ENCODE results near the gene MMP25. TPM values are rescaled to one million over a fixed set of nuclear protein-coding genes. Genes with fewer than 3 reads are reported as not detected.

Gene MMP25
- polyA plus RNA-seq, 1 of the 3 experiments (the other 2 are of a cell fraction) = 0.03 TPM

DNA sequence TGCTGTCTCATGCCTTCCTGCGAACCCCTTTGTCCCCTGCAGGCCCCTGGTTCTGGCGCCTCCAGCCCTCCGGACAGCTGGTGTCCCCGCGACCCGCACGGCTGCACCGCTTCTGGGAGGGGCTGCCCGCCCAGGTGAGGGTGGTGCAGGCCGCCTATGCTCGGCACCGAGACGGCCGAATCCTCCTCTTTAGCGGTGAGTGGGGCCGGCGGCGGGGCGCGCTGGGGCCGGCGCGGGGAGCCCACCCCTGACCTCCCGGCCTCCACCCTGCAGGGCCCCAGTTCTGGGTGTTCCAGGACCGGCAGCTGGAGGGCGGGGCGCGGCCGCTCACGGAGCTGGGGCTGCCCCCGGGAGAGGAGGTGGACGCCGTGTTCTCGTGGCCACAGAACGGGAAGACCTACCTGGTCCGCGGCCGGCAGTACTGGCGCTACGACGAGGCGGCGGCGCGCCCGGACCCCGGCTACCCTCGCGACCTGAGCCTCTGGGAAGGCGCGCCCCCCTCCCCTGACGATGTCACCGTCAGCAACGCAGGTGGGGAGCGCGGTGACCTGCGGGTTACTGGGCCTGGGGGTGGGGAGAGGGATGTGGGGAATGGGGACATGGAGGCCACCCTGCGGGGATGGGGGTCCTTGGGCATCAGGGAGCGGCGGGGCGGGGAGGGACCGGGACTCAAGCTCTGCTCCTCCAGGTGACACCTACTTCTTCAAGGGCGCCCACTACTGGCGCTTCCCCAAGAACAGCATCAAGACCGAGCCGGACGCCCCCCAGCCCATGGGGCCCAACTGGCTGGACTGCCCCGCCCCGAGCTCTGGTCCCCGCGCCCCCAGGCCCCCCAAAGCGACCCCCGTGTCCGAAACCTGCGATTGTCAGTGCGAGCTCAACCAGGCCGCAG lies 12.0 kb downstream of the MMP25 start:
- Histone ChIP-seq H3K4me2 (peak overlapping the region; percentile 99), H3K9ac (peak overlapping the region; percentile 84), H3K36me3 (replicated peaks in 1 of 2; ENCODE audit: control insufficient read depth in 1 of 2, insufficient read depth in 2 of 2, low read length in 1 of 2) (no peaks in the 10 kb centered on the region), H3K4me1 (ENCODE audit: control insufficient read depth in 1 of 2, insufficient read depth in 2 of 2, low read depth in 1 of 2, low read length in 1 of 2) (peaks cover 0 to 12% of the 10 kb centered on the region in 2 experiments; a peak in 1 of 4 replicates), H2AFZ (ENCODE audit: low read depth) (peak overlapping the region; percentile 85), H3K4me3 (ENCODE audit: low read depth in 2 of 2, low read length in 1 of 2) (peak overlapping the region; percentile 70 to 87), H3K79me2 (ENCODE audit: insufficient read depth) (no peaks in the 10 kb centered on the region), H4K20me1 (ENCODE audit: insufficient read depth) (no peaks in the 10 kb centered on the region), H3F3A (replicated peaks; ENCODE audit: insufficient read depth) (no peaks in the 10 kb centered on the region), H3K9me3 (no peaks in the 10 kb centered on the region), H3K27me3 (ENCODE audit: insufficient read depth) (no peaks in the 10 kb centered on the region), H3K27ac (ENCODE audit: low read depth in 2 of 2, low read length in 1 of 2) (peak overlapping the region in 1 of 2 experiments; percentile 68; a peak in 1 of 4 replicates), H3K9me2 (no peaks in the 10 kb centered on the region)
- TF ChIP-seq, protein P1, sequence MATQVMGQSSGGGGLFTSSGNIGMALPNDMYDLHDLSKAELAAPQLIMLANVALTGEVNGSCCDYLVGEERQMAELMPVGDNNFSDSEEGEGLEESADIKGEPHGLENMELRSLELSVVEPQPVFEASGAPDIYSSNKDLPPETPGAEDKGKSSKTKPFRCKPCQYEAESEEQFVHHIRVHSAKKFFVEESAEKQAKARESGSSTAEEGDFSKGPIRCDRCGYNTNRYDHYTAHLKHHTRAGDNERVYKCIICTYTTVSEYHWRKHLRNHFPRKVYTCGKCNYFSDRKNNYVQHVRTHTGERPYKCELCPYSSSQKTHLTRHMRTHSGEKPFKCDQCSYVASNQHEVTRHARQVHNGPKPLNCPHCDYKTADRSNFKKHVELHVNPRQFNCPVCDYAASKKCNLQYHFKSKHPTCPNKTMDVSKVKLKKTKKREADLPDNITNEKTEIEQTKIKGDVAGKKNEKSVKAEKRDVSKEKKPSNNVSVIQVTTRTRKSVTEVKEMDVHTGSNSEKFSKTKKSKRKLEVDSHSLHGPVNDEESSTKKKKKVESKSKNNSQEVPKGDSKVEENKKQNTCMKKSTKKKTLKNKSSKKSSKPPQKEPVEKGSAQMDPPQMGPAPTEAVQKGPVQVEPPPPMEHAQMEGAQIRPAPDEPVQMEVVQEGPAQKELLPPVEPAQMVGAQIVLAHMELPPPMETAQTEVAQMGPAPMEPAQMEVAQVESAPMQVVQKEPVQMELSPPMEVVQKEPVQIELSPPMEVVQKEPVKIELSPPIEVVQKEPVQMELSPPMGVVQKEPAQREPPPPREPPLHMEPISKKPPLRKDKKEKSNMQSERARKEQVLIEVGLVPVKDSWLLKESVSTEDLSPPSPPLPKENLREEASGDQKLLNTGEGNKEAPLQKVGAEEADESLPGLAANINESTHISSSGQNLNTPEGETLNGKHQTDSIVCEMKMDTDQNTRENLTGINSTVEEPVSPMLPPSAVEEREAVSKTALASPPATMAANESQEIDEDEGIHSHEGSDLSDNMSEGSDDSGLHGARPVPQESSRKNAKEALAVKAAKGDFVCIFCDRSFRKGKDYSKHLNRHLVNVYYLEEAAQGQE (IDR thresholded peaks at IDR 0.05; ENCODE audit: low read depth, low read length) = no peak
- no peak for TF ChIP-seq MXI1 (IDR thresholded peaks at IDR 0.05; ENCODE audit: low read depth, low read length)
- TF ChIP-seq JUND (IDR thresholded peaks at IDR 0.05) = no peak
- no peak for TF ChIP-seq MEF2A (IDR thresholded peaks at IDR 0.05; ENCODE audit: borderline replicate concordance, low read depth)
- TF ChIP-seq SMC3 (IDR thresholded peaks at IDR 0.05; ENCODE audit: low read depth, low read length) = no peak
- TF ChIP-seq, protein P2, sequence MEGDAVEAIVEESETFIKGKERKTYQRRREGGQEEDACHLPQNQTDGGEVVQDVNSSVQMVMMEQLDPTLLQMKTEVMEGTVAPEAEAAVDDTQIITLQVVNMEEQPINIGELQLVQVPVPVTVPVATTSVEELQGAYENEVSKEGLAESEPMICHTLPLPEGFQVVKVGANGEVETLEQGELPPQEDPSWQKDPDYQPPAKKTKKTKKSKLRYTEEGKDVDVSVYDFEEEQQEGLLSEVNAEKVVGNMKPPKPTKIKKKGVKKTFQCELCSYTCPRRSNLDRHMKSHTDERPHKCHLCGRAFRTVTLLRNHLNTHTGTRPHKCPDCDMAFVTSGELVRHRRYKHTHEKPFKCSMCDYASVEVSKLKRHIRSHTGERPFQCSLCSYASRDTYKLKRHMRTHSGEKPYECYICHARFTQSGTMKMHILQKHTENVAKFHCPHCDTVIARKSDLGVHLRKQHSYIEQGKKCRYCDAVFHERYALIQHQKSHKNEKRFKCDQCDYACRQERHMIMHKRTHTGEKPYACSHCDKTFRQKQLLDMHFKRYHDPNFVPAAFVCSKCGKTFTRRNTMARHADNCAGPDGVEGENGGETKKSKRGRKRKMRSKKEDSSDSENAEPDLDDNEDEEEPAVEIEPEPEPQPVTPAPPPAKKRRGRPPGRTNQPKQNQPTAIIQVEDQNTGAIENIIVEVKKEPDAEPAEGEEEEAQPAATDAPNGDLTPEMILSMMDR (IDR thresholded peaks at IDR 0.05) = no peak
- TF ChIP-seq POLR2AphosphoS5 (IDR thresholded peaks at IDR 0.05; ENCODE audit: low read depth, low read length) = no peak
- no peak for TF ChIP-seq TAF1 (IDR thresholded peaks at IDR 0.05; ENCODE audit: borderline replicate concordance, low read depth, low read length)
- TF ChIP-seq FOXJ3 (CRISPR knock-in tag; IDR thresholded peaks at IDR 0.05) = no peak
- peak; percentile 57 for DNase-seq
- WGBS (ENCODE audit: low lambda C conversion rate) = 6% methylated on average over 27 of the region's 77 CpGs
- ChIA-PET POLR2A (interaction anchor here (1.3 to 2.0 kb wide), 2 partner anchors 10 to 71 kb away, joined by 3 to 6 read pairs; no protein-coding TSS in a partner anchor), CTCF (interaction anchor here (0.6 to 4.1 kb wide), 44 partner anchors 9 to 130 kb away, joined by 3 to 63 read pairs (median 8); partner anchors contain the start of genes CLDN6, HCFC1R1, MMP25 and OR1F1)

Data from SK-N-SH (cell line).